ENCODE measurements around the gene TRIM44. TPM values are rescaled to one million over a fixed set of nuclear protein-coding genes. Genes with fewer than 3 reads are reported as not detected.
"Not testable (repeated sequence)": the region's sequence is repeated elsewhere in the genome, so short reads cannot be mapped to it uniquely, and the experiment has no call there.

The TRIM44 gene
- total RNA-seq, 4 donors from 2014 or later = 35.6 to 70.6 (median 43.2) TPM

DNA sequence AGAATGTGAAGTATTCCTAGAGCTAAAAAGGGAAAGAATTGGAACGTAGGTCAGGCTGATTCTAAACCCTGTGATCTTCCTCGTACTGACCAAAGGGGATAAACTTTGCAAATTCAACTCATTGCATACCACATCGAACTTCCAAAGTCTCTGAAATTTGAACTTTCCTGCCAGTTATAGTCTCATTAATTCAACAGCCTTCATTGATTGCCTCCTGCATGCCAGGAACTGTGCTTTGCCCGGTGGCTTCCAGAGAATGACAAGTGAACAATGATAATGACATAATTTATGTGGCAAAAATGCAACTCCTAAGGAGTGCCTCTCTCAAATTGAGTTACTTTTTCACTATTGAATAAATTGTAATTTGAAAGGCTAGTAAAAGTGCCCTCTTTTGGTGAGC is 173.6 kb downstream of the TRIM44 start:
- H3K9me3 ChIP-seq = peaks cover 0 to 12% (median 0%) of the 10 kb centered on the region in 3 donors
- H3K36me3 ChIP-seq = no peaks in the 10 kb centered on the region
- ATAC-seq = no peak
- no peak overlapping the region for H3K27ac ChIP-seq
- no peak overlapping the region for H3K4me3 ChIP-seq
- no peaks in the 10 kb centered on the region for H3K27me3 ChIP-seq
- no peak for TF ChIP-seq POLR2A (IDR thresholded peaks at IDR 0.05)
- TF ChIP-seq, protein P1, sequence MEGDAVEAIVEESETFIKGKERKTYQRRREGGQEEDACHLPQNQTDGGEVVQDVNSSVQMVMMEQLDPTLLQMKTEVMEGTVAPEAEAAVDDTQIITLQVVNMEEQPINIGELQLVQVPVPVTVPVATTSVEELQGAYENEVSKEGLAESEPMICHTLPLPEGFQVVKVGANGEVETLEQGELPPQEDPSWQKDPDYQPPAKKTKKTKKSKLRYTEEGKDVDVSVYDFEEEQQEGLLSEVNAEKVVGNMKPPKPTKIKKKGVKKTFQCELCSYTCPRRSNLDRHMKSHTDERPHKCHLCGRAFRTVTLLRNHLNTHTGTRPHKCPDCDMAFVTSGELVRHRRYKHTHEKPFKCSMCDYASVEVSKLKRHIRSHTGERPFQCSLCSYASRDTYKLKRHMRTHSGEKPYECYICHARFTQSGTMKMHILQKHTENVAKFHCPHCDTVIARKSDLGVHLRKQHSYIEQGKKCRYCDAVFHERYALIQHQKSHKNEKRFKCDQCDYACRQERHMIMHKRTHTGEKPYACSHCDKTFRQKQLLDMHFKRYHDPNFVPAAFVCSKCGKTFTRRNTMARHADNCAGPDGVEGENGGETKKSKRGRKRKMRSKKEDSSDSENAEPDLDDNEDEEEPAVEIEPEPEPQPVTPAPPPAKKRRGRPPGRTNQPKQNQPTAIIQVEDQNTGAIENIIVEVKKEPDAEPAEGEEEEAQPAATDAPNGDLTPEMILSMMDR (IDR thresholded peaks at IDR 0.05) = no peak
- TF ChIP-seq POLR2AphosphoS5 (IDR thresholded peaks at IDR 0.05) = no peak
- WGBS, 2 donors (ENCODE audit: low coverage in 1 of 2) = 90 to 93% methylated on average over 4 of the region's 4 CpGs
- no peaks in the 10 kb centered on the region for H3K4me1 ChIP-seq

DNA sequence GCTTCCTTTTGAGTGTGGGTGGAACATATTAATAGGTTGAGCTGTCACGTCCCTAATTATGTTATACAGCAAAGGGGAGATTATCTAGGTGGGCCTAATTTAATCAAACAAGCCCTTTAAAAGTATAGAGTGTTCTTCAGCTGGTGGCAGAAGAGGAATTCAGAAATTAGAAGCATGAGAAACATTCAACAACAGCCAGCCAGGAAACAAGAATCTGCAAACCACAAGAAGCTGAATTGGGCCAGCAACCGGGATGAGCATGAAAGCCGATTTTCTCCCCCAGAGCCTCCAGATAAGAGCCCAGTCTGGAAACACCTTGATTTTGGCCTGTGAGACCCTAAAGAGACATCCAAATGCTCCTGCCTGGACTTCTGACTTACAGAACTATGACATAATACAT is 175.5 kb downstream of the TRIM44 start:
- Histone ChIP-seq H3K27ac (no peak overlapping the region), H3K9me3 (no peaks in the 10 kb centered on the region), H3K4me1 (no peaks in the 10 kb centered on the region), H3K4me3 (no peak overlapping the region), H3K36me3 (no peaks in the 10 kb centered on the region), H3K27me3 (no peaks in the 10 kb centered on the region)
- 53 to 100% methylated on average over 1 to 3 of the region's 3 CpGs for WGBS, 2 donors (ENCODE audit: low coverage in 1 of 2)
- no peak for ATAC-seq
- TF ChIP-seq, protein P1 (IDR thresholded peaks at IDR 0.05) = no peak
- TF ChIP-seq POLR2A (IDR thresholded peaks at IDR 0.05) (no peak), EP300 (IDR thresholded peaks at IDR 0.05) (no peak)

DNA sequence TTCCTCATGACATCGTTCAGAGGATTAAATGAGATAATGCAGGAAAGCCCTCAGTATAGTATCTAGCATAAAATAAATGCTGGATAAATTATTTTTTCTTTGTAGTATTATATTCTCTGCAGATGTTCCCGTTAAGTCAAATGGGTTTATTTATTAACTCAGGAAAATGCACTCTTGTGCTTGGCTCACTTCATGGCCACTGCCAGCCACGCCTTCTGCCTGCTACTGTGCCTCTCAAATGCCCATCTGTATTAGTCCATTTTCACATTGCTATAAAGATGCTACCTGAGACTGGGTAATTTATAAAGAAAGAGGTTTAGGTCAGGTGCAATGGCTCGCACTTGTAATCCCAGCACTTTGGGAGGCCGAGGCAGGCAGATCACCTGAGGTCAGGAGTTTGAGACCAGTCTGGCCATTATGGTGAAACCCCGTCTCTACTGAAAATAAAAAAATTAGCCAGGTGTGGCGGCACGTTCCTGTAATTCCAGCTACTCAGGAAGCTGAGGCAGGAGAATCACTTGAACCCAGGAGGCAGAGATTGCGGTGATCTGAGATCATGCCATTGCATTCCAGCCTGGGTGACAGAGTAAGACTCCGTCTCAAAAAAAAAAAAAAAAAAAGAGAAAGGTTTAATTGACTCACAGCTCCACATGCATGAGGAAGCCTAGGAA is 176.3 kb downstream of the TRIM44 start:
- H3K4me3 ChIP-seq, H3K27me3 ChIP-seq, ATAC-seq, H3K4me1 ChIP-seq, H3K27ac ChIP-seq, H3K9me3 ChIP-seq, H3K36me3 ChIP-seq: not testable (repeated sequence)
- WGBS, 2 donors (ENCODE audit: low coverage in 1 of 2) = 76 to 83% methylated on average over 2 to 6 of the region's 10 CpGs

DNA sequence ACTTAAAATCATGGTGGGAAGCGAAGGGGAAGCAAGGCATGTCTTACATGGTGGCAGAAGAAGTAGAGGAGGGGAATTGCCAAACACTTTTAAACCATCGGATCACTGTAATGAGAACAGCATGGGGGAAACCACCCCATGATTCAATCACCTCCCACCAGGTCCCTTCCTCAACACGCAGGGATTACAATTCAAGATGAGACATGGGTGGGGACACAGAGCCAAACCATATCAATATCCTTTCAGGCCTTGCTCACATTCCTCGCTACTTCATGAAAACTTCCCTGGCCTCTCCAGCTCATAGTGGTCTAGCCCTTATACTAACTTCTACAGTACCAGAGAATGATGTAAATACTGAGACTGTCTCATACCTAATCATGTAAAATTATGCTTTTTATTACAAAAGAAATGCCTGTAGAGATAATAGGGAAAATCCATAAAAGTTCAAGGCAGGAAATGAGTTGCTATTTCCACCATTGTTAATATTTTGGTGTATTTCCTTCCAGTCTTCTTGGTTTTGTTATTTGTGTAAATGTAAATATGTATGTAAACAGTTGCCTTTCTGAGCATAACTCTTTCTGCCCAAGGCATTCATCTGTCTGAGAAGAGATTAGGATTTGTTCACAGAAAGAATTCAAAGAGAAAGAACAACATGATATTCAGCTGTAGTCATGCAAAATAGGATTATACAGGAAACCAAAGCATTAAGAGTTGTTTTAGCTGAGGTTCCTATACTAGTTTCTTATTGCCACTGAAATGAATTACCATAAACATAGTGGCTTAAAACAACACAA is 177.0 kb downstream of the TRIM44 start:
- Histone ChIP-seq H3K9me3 (no peaks in the 10 kb centered on the region), H3K4me3 (no peak overlapping the region), H3K36me3 (no peaks in the 10 kb centered on the region), H3K27me3 (no peaks in the 10 kb centered on the region), H3K4me1 (no peaks in the 10 kb centered on the region), H3K27ac (no peak overlapping the region)
- WGBS, 2 donors (ENCODE audit: low coverage in 1 of 2) = 89 to 94% methylated on average over 4 of the region's 4 CpGs
- ATAC-seq = no peak
- TF ChIP-seq EP300 (IDR thresholded peaks at IDR 0.05) (no peak), POLR2A (IDR thresholded peaks at IDR 0.05) (no peak), POLR2AphosphoS5 (IDR thresholded peaks at IDR 0.05) (no peak)
- TF ChIP-seq, protein P1 (IDR thresholded peaks at IDR 0.05) = no peak

DNA sequence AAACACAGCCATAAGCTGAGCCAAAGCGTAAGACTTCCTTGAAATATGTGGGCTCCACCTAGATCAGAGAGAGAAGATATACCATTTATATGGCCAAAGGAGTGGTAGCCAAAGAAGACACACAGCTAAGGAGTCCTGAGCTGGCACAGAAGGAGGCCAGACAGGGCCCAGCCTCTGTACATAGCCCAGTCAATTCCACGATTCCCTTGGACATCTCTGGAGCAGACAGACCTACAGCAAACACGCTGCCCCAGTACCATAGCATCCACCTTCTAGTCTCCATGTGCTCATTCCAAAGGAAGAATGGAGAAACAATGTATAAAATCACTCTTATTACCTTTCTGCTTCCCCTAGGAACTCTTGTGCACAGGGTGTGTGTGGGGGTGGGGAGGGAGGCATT is 179.2 kb downstream of the TRIM44 start:
- Histone ChIP-seq H3K36me3 (no peaks in the 10 kb centered on the region), H3K9me3 (no peaks in the 10 kb centered on the region), H3K27ac (no peak overlapping the region), H3K27me3 (no peaks in the 10 kb centered on the region), H3K4me1 (no peaks in the 10 kb centered on the region), H3K4me3 (no peak overlapping the region)
- TF ChIP-seq EP300 (IDR thresholded peaks at IDR 0.05) (no peak), POLR2AphosphoS5 (IDR thresholded peaks at IDR 0.05) (no peak), POLR2A (IDR thresholded peaks at IDR 0.05) (no peak)
- TF ChIP-seq, protein P1 (IDR thresholded peaks at IDR 0.05) = no peak
- WGBS, 2 donors (ENCODE audit: low coverage in 1 of 2) = 86 to 100% methylated on average over 1 to 3 of the region's 3 CpGs
- ATAC-seq = no peak
